Hepatocyte (in vitro differentiated cells): ENCODE data around the gene POC1B.

Experiments used
- EZH2phosphoT487 ChIP-seq: fragments of 200-600 bp; sonication (generic); IDR thresholded peaks from one replicate; pipeline ENCODE4 v1.6.1; 2018; ENCODE audit warnings: antibody characterized with exemption, mild to moderate bottlenecking, low read depth, moderate library complexity; ENCODE audit not compliant: unreplicated experiment, severe bottlenecking
- TF ChIP-seq, protein P1 (sequence below): fragments of 200-600 bp; sonication (generic); IDR thresholded peaks from 2 replicates; pipeline ENCODE4 v1.5.1; 2016; ENCODE audit warnings: antibody characterized with exemption, mild to moderate bottlenecking; ENCODE audit not compliant: poor library complexity

DNA sequence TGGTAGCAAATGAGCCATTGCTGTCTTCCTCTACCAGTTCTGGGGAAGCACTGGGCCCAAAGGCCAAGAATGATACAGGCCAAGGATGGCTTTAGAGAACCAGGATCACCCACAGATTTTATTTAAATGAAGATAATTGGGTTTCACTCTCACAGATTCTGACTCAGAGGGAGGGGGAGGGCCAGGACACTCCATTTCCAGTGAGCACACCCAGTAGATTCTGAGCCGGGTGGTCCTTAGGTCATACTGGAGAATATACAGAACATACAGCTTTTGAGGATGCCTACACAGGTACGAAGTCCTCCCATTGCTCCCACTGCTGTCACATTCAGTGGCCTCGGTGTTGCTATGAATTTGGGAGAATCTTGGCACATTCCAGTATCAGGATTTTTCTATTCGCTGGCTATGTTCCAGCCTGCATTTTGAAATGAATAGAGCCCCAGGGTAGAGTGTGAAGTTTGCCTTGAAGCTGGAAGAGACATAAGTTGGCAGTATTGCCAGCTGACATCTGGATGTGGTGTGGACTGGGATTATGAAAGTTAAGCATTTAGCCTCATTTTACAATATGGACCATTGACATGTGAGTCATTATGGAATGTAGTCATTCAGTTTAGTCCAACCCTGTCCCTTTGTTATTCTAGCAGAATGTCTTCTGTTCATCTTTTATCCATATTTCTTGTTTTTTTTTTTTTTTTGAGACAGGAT, 45.8 kb upstream of the POC1B start:
- TF ChIP-seq, protein P1, sequence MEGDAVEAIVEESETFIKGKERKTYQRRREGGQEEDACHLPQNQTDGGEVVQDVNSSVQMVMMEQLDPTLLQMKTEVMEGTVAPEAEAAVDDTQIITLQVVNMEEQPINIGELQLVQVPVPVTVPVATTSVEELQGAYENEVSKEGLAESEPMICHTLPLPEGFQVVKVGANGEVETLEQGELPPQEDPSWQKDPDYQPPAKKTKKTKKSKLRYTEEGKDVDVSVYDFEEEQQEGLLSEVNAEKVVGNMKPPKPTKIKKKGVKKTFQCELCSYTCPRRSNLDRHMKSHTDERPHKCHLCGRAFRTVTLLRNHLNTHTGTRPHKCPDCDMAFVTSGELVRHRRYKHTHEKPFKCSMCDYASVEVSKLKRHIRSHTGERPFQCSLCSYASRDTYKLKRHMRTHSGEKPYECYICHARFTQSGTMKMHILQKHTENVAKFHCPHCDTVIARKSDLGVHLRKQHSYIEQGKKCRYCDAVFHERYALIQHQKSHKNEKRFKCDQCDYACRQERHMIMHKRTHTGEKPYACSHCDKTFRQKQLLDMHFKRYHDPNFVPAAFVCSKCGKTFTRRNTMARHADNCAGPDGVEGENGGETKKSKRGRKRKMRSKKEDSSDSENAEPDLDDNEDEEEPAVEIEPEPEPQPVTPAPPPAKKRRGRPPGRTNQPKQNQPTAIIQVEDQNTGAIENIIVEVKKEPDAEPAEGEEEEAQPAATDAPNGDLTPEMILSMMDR, result no peak
- TF ChIP-seq EZH2phosphoT487, result no peak
